H1 (cell line): Measurements from ENCODE around the gene BIVM. TPM values are rescaled to one million over a fixed set of nuclear protein-coding genes. Genes with fewer than 3 reads are reported as not detected.
A peak's percentile ranks its signal among the peaks of the same experiment; 100 is the strongest.

Experiments
- CTCF ChIA-PET: fragments of 300-600 bp; sonication (Branson Sonifier 250); formaldehyde crosslinking; loops from one replicate; lab custom pipeline; 2021; ENCODE audit not compliant: partially characterized antibody; lab: Charles Lee
- POLR2A ChIA-PET: fragments of 300-600 bp; sonication (Branson Sonifier 250); formaldehyde crosslinking; loops from one replicate; lab custom pipeline; 2021; ENCODE audit warnings: inconsistent platforms; ENCODE audit not compliant: partially characterized antibody; lab: Charles Lee
- DNase-seq, 2 experiments: peaks; one replicate each; pipeline versions ENCODE4 v3.0.0 to v3.0.0-alpha.2; 2010 to 2022; ENCODE audit warnings: low spot score in 2 of 2, low read depth in 1 of 2, mixed read lengths in 1 of 2
- FAIRE-seq: peaks from 2 replicates; lab custom pipeline; 2011; peaks lifted over from hg19 to GRCh38; lab: Jason Lieb, UNC
- H2AFZ ChIP-seq: 2 replicates; pipeline ENCODE4 v1.8.1; 2012; ENCODE audit warnings: low read length, inconsistent platforms
- H2AK5ac ChIP-seq: 2 replicates; pipeline ENCODE4 v1.6.1; 2013; ENCODE audit warnings: low read depth, low read length
- H2BK120ac ChIP-seq: replicated peaks from 2 replicates; pipeline ENCODE3; 2013; ENCODE audit warnings: low read depth, low read length, inconsistent platforms
- H2BK12ac ChIP-seq: 2 replicates; pipeline ENCODE4 v1.6.1; 2013; ENCODE audit warnings: low read depth, low read length
- H2BK15ac ChIP-seq: 2 replicates; pipeline ENCODE4 v1.6.1; 2013; ENCODE audit warnings: low read length
- H2BK20ac ChIP-seq: 2 replicates; pipeline ENCODE4 v1.6.1; 2013; ENCODE audit warnings: low read length
- H2BK5ac ChIP-seq: 2 replicates; pipeline ENCODE4 v1.6.1; 2013; ENCODE audit warnings: low read depth, low read length
- H3K14ac ChIP-seq: 2 replicates; pipeline ENCODE4 v1.6.1; 2013; ENCODE audit warnings: inconsistent platforms; ENCODE audit not compliant: insufficient read length
- H3K18ac ChIP-seq: 2 replicates; pipeline ENCODE4 v1.6.1; 2013; ENCODE audit warnings: low read length; ENCODE audit errors: extremely low read depth
- H3K23ac ChIP-seq: 2 replicates; pipeline ENCODE4 v1.6.1; 2013; ENCODE audit warnings: inconsistent platforms; ENCODE audit not compliant: insufficient read length
- H3K23me2 ChIP-seq: 2 replicates; pipeline ENCODE4 v1.6.1; 2013; ENCODE audit warnings: low read depth, low read length
- H3K27ac ChIP-seq: 2 replicates; pipeline ENCODE4 v1.6.1; 2011; ENCODE audit warnings: low read depth, low read length, inconsistent platforms
- H3K27me3 ChIP-seq, 4 experiments: replicated peaks in 1 of 4; 1 replicate in 1 of 4; 2 replicates in 3 of 4; pipeline versions ENCODE4 v1.6.1 to v1.8.1; 2011 to 2013; ENCODE audit warnings: low read length in 3 of 4, mild to moderate bottlenecking in 3 of 4, inconsistent platforms in 2 of 4, mixed read lengths in 2 of 4, moderate library complexity in 1 of 4; ENCODE audit not compliant: control insufficient read depth in 3 of 4, insufficient read depth in 3 of 4; ENCODE audit errors: extremely low read depth in 1 of 4
- H3K36me3 ChIP-seq, 4 experiments: 2 replicates each; pipeline versions ENCODE4 v1.6.1 to v1.8.1; 2011 to 2013; ENCODE audit warnings: mild to moderate bottlenecking in 4 of 4, low read length in 3 of 4, moderate library complexity in 2 of 4, control low read depth in 1 of 4, inconsistent platforms in 1 of 4; ENCODE audit not compliant: insufficient read depth in 4 of 4, control insufficient read depth in 2 of 4
- H3K4ac ChIP-seq: replicated peaks from 2 replicates; pipeline ENCODE3; 2013; ENCODE audit warnings: low read length, low read depth, mixed read lengths, inconsistent platforms; ENCODE audit not compliant: insufficient read length
- H3K4me1 ChIP-seq, 4 experiments: replicated peaks in 1 of 4; 1 replicate in 1 of 4; 2 replicates in 3 of 4; pipeline versions ENCODE4 v1.6.1 to v1.8.1; 2011 to 2013; ENCODE audit warnings: low read length in 3 of 4, inconsistent platforms in 2 of 4, mixed read lengths in 1 of 4; ENCODE audit not compliant: insufficient read depth in 4 of 4, control insufficient read depth in 3 of 4
- H3K4me2 ChIP-seq, 2 experiments: 2 replicates each; pipeline versions ENCODE4 v1.6.1 to v1.8.1; 2011 to 2013; ENCODE audit warnings: low read depth in 2 of 2, low read length in 2 of 2, control low read depth in 1 of 2, inconsistent platforms in 1 of 2, mild to moderate bottlenecking in 1 of 2; ENCODE audit not compliant: insufficient read depth in 1 of 2
- H3K4me3 ChIP-seq, 4 experiments: fragments of 200-600, 300-600 bp in 1 of 4; sonication (generic), shearing (Covaris generic), sonication (Bioruptor Twin) in 1 of 4; 2 replicates each; pipeline versions ENCODE4 v1.5.1 to v1.8.1; 2011 to 2016; ENCODE audit warnings: low read length in 4 of 4, low read depth in 3 of 4, control low read depth in 2 of 4, inconsistent platforms in 2 of 4, mild to moderate bottlenecking in 2 of 4, mixed read lengths in 1 of 4, moderate library complexity in 1 of 4; ENCODE audit not compliant: insufficient read depth in 2 of 4; ENCODE audit errors: extremely low read depth in 1 of 4
- H3K56ac ChIP-seq: replicated peaks from 2 replicates; pipeline ENCODE3; 2013; ENCODE audit warnings: low read depth, mild to moderate bottlenecking, mixed read lengths, low read length, inconsistent platforms; ENCODE audit not compliant: insufficient read length
- H3K79me1 ChIP-seq: 2 replicates; pipeline ENCODE4 v1.6.1; 2013; ENCODE audit warnings: low read depth, low read length, control low read depth
- H3K79me2 ChIP-seq, 2 experiments: 2 replicates each; pipeline versions ENCODE4 v1.6.1 to v1.8.1; 2012 to 2013; ENCODE audit warnings: low read length in 2 of 2, mild to moderate bottlenecking in 2 of 2, inconsistent platforms in 1 of 2; ENCODE audit not compliant: insufficient read depth in 2 of 2, control insufficient read depth in 1 of 2
- H3K9ac ChIP-seq, 4 experiments: replicated peaks in 1 of 4; 1 replicate in 1 of 4; 2 replicates in 3 of 4; pipeline versions ENCODE4 v1.6.1 to v1.8.1; 2011 to 2013; ENCODE audit warnings: low read depth in 3 of 4, low read length in 3 of 4, control low read depth in 2 of 4, mild to moderate bottlenecking in 2 of 4, moderate library complexity in 2 of 4, inconsistent platforms in 1 of 4; ENCODE audit errors: extremely low read depth in 1 of 4
- H3K9me3 ChIP-seq, 2 experiments: 2 replicates each; pipeline versions ENCODE4 v1.6.1 to v1.8.1; 2012 to 2013; ENCODE audit warnings: mild to moderate bottlenecking in 2 of 2, moderate library complexity in 2 of 2, control low read depth in 1 of 2, inconsistent platforms in 1 of 2, low read depth in 1 of 2, low read length in 1 of 2, mixed read lengths in 1 of 2; ENCODE audit not compliant: insufficient read depth in 2 of 2
- H4K20me1 ChIP-seq, 2 experiments: replicated peaks in 1 of 2; 2 replicates each; pipeline versions ENCODE3 to v1.8.1; 2011 to 2013; ENCODE audit warnings: inconsistent platforms in 2 of 2, low read length in 2 of 2, mild to moderate bottlenecking in 1 of 2; ENCODE audit not compliant: insufficient read depth in 2 of 2, control insufficient read depth in 1 of 2
- H4K5ac ChIP-seq: 2 replicates; pipeline ENCODE4 v1.6.1; 2013; ENCODE audit warnings: low read length, low read depth, mixed read lengths, inconsistent platforms; ENCODE audit not compliant: insufficient read length
- H4K8ac ChIP-seq: 2 replicates; pipeline ENCODE4 v1.8.0; 2013; ENCODE audit warnings: mild to moderate bottlenecking, moderate library complexity, low read length, inconsistent platforms; ENCODE audit not compliant: insufficient read depth; ENCODE audit errors: extremely low read depth
- H4K91ac ChIP-seq: replicated peaks from 2 replicates; pipeline ENCODE3; 2013; ENCODE audit warnings: low read length, mixed read lengths, inconsistent platforms; ENCODE audit not compliant: insufficient read length
- RAD21 ChIP-seq, 2 experiments: IDR thresholded peaks in 1 of 2; conservative IDR thresholded peaks in 1 of 2; 2 replicates each; pipeline ENCODE4 v1.6.1; 2011; ENCODE audit warnings: low read depth in 2 of 2, low read length in 2 of 2, improper control_type of control experiment in 1 of 2, inconsistent platforms in 1 of 2, mild to moderate bottlenecking in 1 of 2, moderate library complexity in 1 of 2
- SUZ12 ChIP-seq: fragments of 200-600 bp; sonication (generic); IDR thresholded peaks from 2 replicates; pipeline ENCODE4 v1.6.1; 2012; ENCODE audit warnings: mild to moderate bottlenecking, inconsistent platforms, low read length, moderate library complexity, mixed read lengths
- WGBS, 2 experiments: shearing (Covaris generic) in 1 of 2; methylation state at CpG; one replicate each; pipeline versions ENCODE4 v1.1.6 to v1.1.7; 2013 to 2015; ENCODE audit warnings: low lambda C conversion rate in 2 of 2, mixed read lengths in 2 of 2, inconsistent platforms in 1 of 2, low coverage in 1 of 2, missing lambda C conversion rate in 1 of 2; ENCODE audit not compliant: insufficient replicate concordance in 2 of 2, insufficient coverage in 1 of 2, insufficient read length in 1 of 2; ENCODE audit errors: extremely low coverage in 1 of 2, missing lambda C conversion rate in 1 of 2; 5-methylcytosine and 5-hydroxymethylcytosine counted together
- polyA plus RNA-seq, 7 experiments: library from polyadenylated mRNA; depleted of rRNA in 3 of 7; stranded (reverse) in 5 of 7; unstranded in 2 of 7; fragments of >200 nt in 5 of 7; fragments of 200-250 nt in 2 of 7; gene quantifications; 1 replicate in 5 of 7; 2 replicates in 1 of 7; 4 replicates in 1 of 7; pipeline versions ENCODE4 v1.2.1 to v1.2.3, GENCODE V29; 2011 to 2013; ENCODE audit warnings: missing spikeins in 2 of 7, mixed read lengths in 2 of 7
- total RNA-seq: library from RNA; stranded (reverse); fragmentation: NEBNext Ultra II Directional; extraction: Animal tissue kit (Norgen Biotek cat#: 25700); gene quantifications from 2 replicates; pipeline ENCODE4 v1.2.1, GENCODE V29; 2021

BIVM gene
- total and polyA plus RNA-seq, 2 of the 8 experiments (the other 6 are each of a cell fraction or from before 2014, with no cell fraction given) = 1.8 to 5.5 TPM

DNA sequence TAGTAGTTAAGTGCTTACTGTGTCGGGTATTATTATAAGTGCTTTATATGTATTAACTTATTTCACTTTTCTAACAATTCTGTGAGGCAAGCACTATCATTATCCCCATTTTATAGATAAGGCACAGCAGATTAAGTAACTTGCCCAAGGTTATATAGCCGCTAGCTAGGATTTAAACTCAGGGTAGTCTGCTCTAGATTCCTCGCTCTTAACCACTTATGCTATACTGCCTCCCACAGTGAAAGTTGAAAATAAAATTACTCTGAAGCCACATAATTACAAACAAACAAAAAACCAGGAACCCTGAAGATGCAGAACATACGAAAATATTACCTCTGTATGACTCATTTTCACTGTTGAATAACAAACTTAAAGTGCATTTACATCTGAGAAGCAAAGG, 29.2 kb upstream of the BIVM start:
- Histone ChIP-seq H3K79me2 (no peaks in the 10 kb centered on the region), H4K91ac (no peak overlapping the region), H2AFZ (no peak overlapping the region), H3K18ac (no peak overlapping the region), H4K20me1 (peaks cover 0 to 2% of the 10 kb centered on the region in 2 experiments), H2AK5ac (no peak overlapping the region), H3K14ac (no peak overlapping the region), H3K27me3 (peaks cover 0 to 18% (median 12%) of the 10 kb centered on the region in 4 experiments; a peak in 5 of 7 replicates), H2BK20ac (no peak overlapping the region), H4K5ac (no peak overlapping the region)
- CTCF ChIA-PET = interaction anchor here (1.1 kb wide), 1 partner anchor 129 kb away, joined by 5 read pairs; no protein-coding TSS in a partner anchor
- no peak for FAIRE-seq
- peak; percentile 15 to 32; a peak in 2 of 4 replicates for TF ChIP-seq RAD21 (IDR thresholded peaks at IDR 0.05 in 1 of 2, conservative IDR thresholded peaks at IDR 0.05 in 1 of 2; ENCODE audit: low read depth in 2 of 2, low read length in 2 of 2)
- TF ChIP-seq SUZ12 = no peak
- TF ChIP-seq, all 59 proteins: peak for 1
- Histone ChIP-seq H3K56ac (no peak overlapping the region), H3K4me3 (no peak overlapping the region), H3K23me2 (peaks cover 5% of the 10 kb centered on the region), H3K9me3 (peaks cover 0 to 4% of the 10 kb centered on the region in 2 experiments; a peak in 1 of 4 replicates), H3K36me3 (peaks cover 0 to 6% (median 0%) of the 10 kb centered on the region in 4 experiments; a peak in 2 of 8 replicates), H3K9ac (no peak overlapping the region), H3K27ac (no peak overlapping the region), H3K79me1 (no peaks in the 10 kb centered on the region), H3K4ac (no peak overlapping the region), H3K4me1 (peaks cover 0 to 6% (median 2%) of the 10 kb centered on the region in 4 experiments; a peak in 2 of 7 replicates), H4K8ac (no peak overlapping the region), H2BK15ac (no peak overlapping the region), H2BK120ac (no peak overlapping the region), H2BK12ac (no peak overlapping the region), H3K4me2 (no peak overlapping the region), H3K23ac (no peak overlapping the region), H2BK5ac (no peak overlapping the region)
- 88% methylated on average over 4 of the region's 4 CpGs; no CpG with 5 or more reads in 1 of the 2 experiments for WGBS, 2 experiments
- POLR2A ChIA-PET = no interaction called here
- no peak for DNase-seq
